Epithelial cell of esophagus (primary cell): ENCODE measurements around the gene TMEM94.

Source experiments
- DNase-seq: peaks from one replicate; pipeline ENCODE4 v3.0.0; 2010; ENCODE audit warnings: low read depth
- H3K4me3 ChIP-seq: 2 replicates; pipeline ENCODE4 v1.5.1; 2011; ENCODE audit warnings: mild to moderate bottlenecking, low read length, control low read depth
- TF ChIP-seq, protein P1 (sequence below): IDR thresholded peaks from 2 replicates; pipeline ENCODE4 v1.5.1; 2011; ENCODE audit warnings: low read depth, mild to moderate bottlenecking, low read length, control low read depth, inconsistent platforms; ENCODE audit not compliant: insufficient read depth; ENCODE audit errors: missing control alignments

TMEM94 gene

DNA sequence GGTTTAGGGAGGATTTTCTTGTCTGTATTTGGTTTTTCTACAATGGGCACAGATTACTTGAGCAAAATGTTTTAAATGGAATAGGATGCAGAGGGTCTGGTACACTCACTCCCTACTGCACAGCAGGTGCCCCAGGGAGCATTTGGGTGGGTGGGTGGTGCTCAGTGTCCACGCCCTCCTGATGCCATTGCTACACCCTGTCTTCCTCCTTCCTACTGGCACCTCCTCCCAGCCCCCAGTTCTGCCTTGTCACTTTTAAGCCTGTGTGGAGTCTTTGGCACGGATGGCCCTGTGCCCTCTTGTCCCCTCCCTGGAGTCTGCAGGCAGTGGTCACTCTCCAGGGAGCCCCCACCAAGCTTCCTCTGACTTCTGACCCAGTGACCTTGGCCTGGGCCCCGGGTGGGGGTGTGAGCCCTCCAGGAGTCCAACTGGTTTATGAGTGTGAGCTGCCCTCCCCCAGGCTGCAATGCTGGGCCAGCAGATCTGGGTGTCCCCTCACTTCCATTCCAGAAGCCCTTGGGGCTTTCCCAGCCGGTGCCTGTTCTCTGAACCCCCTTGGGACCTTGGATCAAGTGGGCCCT lies 84.6 kb downstream of the TMEM94 start:
- no peak overlapping the region for H3K4me3 ChIP-seq
- TF ChIP-seq, protein P1, sequence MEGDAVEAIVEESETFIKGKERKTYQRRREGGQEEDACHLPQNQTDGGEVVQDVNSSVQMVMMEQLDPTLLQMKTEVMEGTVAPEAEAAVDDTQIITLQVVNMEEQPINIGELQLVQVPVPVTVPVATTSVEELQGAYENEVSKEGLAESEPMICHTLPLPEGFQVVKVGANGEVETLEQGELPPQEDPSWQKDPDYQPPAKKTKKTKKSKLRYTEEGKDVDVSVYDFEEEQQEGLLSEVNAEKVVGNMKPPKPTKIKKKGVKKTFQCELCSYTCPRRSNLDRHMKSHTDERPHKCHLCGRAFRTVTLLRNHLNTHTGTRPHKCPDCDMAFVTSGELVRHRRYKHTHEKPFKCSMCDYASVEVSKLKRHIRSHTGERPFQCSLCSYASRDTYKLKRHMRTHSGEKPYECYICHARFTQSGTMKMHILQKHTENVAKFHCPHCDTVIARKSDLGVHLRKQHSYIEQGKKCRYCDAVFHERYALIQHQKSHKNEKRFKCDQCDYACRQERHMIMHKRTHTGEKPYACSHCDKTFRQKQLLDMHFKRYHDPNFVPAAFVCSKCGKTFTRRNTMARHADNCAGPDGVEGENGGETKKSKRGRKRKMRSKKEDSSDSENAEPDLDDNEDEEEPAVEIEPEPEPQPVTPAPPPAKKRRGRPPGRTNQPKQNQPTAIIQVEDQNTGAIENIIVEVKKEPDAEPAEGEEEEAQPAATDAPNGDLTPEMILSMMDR = no peak
- no peak for DNase-seq

DNA sequence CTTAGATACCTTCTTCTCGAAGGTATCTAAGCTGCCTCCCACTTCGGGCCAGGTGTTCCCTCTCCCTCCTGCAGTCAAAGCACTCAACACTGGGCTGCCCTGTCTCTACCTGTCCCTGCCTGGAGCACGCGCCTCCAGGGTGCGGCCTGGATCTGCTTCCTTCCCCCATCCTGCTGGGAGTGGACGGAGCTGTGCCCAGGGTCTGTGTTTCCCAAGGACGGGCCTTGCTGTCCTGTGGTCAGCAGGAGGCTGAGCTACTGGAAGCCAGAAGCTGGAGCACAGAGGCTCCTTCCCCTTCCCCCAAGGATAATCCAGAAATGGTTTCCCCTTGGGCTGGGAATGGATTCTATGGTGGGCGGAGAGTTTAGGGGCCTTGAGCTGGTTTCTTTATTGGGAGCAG lies 85.8 kb downstream of the TMEM94 start:
- TF ChIP-seq, protein P1 = no peak
- DNase-seq = no peak
- no peak overlapping the region for H3K4me3 ChIP-seq

DNA sequence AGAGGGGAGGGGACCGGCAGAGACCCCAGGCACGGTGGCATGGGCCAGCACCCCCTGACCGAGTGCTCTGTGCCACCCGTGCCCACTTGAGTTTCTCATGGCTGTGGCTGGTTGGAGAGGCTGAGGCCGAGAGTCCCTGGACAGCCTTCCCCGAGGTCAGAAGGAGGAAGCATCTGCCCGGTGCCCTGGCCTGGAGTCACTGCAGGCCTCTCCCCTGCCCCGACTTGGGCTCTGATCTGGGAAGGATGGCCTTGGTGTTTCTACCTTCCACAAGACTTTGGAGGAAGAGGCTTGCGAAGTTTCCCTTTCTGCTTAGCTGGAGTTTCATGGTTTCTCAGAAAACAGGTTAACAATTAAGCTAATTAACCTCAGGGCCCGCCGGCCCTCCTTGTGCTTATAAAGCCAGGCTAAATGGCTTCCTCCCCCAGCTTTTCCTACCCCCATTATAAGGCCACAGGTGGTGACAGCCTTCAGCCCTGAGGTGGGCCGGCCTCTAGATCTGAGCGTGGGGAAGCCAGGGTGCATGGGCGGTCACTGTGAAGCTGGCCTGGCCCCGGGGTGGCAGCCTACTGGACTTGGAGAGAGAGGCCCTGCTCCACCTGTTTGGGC lies 86.4 kb downstream of the TMEM94 start:
- no peak for DNase-seq
- TF ChIP-seq, protein P1 = no peak
- no peak overlapping the region for H3K4me3 ChIP-seq

DNA sequence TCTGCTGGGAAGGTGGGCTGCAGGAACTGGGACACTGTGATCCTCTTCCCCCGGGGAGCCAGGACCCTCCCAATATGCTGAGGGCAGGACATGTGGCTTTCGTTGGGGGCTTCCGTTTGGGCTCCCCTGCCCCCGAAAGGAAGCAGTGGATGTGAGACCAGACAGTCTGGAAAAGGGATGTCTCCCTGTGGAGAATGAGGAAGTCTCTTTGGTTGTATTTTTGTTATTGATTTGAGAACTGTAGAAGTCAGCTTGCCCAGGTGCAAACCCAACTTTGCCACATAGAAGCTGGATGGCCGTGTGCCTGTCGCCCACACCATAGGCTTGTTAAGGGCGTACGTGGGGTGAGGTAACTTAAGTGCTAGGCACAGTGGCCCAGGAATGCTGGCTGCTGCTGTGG lies 87.8 kb downstream of the TMEM94 start:
- H3K4me3 ChIP-seq = no peak overlapping the region
- TF ChIP-seq, protein P1 = no peak
- DNase-seq = no peak

DNA sequence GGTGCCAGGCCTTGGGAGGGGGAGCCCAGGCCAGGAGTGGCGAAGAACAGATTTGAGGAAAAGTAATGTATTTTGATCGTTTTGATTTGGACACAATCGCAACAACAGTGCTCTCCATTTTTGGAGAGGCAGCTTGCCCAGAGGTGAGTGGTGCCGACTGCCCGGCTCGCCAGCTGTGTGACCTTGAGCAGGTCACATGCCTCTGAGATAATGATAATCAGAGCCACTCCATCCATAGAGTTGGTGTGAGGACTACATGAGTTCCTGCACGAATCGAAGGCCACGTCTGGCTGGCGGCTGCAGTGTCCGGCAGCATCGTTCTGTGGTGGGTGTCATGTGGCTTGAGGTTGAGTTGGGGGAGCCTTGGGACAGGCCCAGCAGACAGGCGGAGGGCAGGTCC lies 89.7 kb downstream of the TMEM94 start:
- DNase-seq = no peak
- TF ChIP-seq, protein P1 = no peak
- no peak overlapping the region for H3K4me3 ChIP-seq

DNA sequence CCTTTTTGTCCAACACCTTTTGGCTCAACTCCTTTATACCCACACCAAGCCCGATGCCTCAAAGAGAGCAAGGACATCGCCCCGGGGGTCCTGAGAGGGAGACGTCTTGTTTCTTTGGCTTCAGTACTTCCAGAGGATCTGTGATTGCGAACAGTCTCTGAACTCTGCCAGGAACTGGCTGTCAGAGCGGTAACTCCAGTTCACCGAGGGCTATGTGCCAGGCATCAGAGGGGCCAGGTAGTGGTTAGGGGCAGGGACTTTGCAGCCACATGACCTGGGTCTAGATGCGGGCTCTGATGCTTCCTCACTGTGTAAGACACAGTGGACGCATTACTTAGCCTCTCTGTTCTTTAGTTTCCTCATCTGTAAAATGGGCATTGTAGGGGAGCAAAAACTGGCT lies 90.7 kb downstream of the TMEM94 start:
- TF ChIP-seq, protein P1 = no peak
- DNase-seq = no peak
- no peak overlapping the region for H3K4me3 ChIP-seq

DNA sequence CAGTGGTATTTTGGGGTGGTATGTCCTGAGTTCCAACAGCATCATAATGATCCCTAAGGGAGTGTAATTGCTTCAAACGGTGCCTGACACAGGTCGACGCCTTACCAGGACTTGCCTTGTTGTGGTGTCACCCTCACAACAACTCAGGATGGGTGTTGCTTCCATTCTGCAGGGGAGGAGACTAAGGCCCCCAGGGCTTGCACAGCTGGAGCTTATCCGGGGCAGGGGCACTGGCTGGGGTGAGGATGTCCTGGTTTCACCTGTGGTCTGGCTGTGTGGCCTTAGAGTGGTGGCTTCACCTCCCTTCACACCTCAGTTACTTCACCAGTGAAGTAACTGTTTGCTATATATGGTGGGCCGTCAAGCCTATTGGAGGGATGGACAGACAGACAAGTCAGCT lies 92.4 kb downstream of the TMEM94 start:
- H3K4me3 ChIP-seq = no peak overlapping the region
- DNase-seq = no peak
- TF ChIP-seq, protein P1 = no peak
